Endothelial cell of umbilical vein (primary cell): ENCODE measurements around the gene FMN2. TPM values are rescaled to one million over a fixed set of nuclear protein-coding genes. Genes with fewer than 3 reads are reported as not detected.

Source experiments
- BruUV-seq: library from RNA; stranded (reverse); fragments of 400-500 nt; replicated peaks from 2 replicates; lab custom pipeline; 2021; lab: Mats Ljungman, UMichigan
- CTCF ChIA-PET: fragments of 300-600, 350-600 bp; sonication (Branson Sonifier 250); formaldehyde crosslinking; loops from one replicate; lab custom pipeline; 2021; ENCODE audit warnings: antibody characterized with exemption, inconsistent platforms; lab: Charles Lee
- POLR2A ChIA-PET: fragments of 300-600, 350-600 bp; sonication (Branson Sonifier 250); formaldehyde crosslinking; loops from one replicate; lab custom pipeline; 2021; ENCODE audit warnings: antibody characterized with exemption, inconsistent platforms; lab: Charles Lee
- DNase-seq: peaks from one replicate; pipeline ENCODE4 v3.0.0-alpha.2; 2011; ENCODE audit warnings: low read depth, low spot score
- FAIRE-seq: peaks from 2 replicates; lab custom pipeline; 2011; peaks lifted over from hg19 to GRCh38; lab: Jason Lieb, UNC
- H2AFZ ChIP-seq: 2 replicates; pipeline ENCODE4 v1.6.0; 2012; ENCODE audit warnings: low read depth, low read length, control low read depth, inconsistent platforms
- H3K27ac ChIP-seq: 2 replicates; pipeline ENCODE4 v1.5.1; 2011; ENCODE audit warnings: low read depth, mild to moderate bottlenecking, control low read depth, low read length, moderate library complexity; ENCODE audit not compliant: insufficient read depth
- H3K27me3 ChIP-seq, 2 experiments: 2 replicates each; pipeline versions ENCODE4 v1.6.0 to v1.6.1; 2011; ENCODE audit warnings: low read length in 2 of 2, mixed read lengths in 1 of 2; ENCODE audit not compliant: control insufficient read depth in 2 of 2, insufficient read depth in 2 of 2
- H3K36me3 ChIP-seq, 2 experiments: 2 replicates in 1 of 2; 3 replicates in 1 of 2; pipeline ENCODE4 v1.5.1; 2011; ENCODE audit warnings: low read length in 2 of 2, mild to moderate bottlenecking in 1 of 2, moderate library complexity in 1 of 2; ENCODE audit not compliant: control insufficient read depth in 2 of 2, insufficient read depth in 2 of 2; ENCODE audit errors: extremely low read depth in 1 of 2
- H3K4me1 ChIP-seq: 3 replicates; pipeline ENCODE4 v1.5.1; 2011; ENCODE audit warnings: mild to moderate bottlenecking, low read length; ENCODE audit not compliant: control insufficient read depth, insufficient read depth; ENCODE audit errors: extremely low read depth
- H3K4me2 ChIP-seq: 2 replicates; pipeline ENCODE4 v1.6.1; 2011; ENCODE audit warnings: low read length, control low read depth, mixed read lengths; ENCODE audit not compliant: insufficient read depth
- H3K4me3 ChIP-seq, 3 experiments: fragments of 200-600 bp in 1 of 3; sonication (generic), shearing (Covaris generic) in 1 of 3; replicated peaks in 1 of 3; 2 replicates each; pipeline ENCODE4 v1.5.1; 2011 to 2016; ENCODE audit warnings: control low read depth in 3 of 3, low read length in 3 of 3, mild to moderate bottlenecking in 2 of 3, inconsistent platforms in 1 of 3, low read depth in 1 of 3, moderate library complexity in 1 of 3; ENCODE audit not compliant: insufficient read depth in 1 of 3
- H3K79me2 ChIP-seq: 2 replicates; pipeline ENCODE4 v1.6.0; 2012; ENCODE audit warnings: low read length, inconsistent platforms; ENCODE audit not compliant: control insufficient read depth, insufficient read depth
- H3K9ac ChIP-seq: replicated peaks from 2 replicates; pipeline ENCODE3; 2011; ENCODE audit warnings: low read length, control low read depth; ENCODE audit not compliant: insufficient read depth; ENCODE audit errors: extremely low read depth
- H3K9me1 ChIP-seq: replicated peaks from 3 replicates; pipeline ENCODE4 v1.6.0; 2011; ENCODE audit warnings: mild to moderate bottlenecking, low read length; ENCODE audit not compliant: control insufficient read depth, insufficient read depth; ENCODE audit errors: extremely low read depth
- H3K9me3 ChIP-seq: replicated peaks from 2 replicates; pipeline ENCODE4 v1.5.1; 2012; ENCODE audit warnings: low read length, inconsistent platforms; ENCODE audit not compliant: control insufficient read depth, insufficient read depth
- H4K20me1 ChIP-seq: replicated peaks from 2 replicates; pipeline ENCODE3; 2011; ENCODE audit warnings: mild to moderate bottlenecking, low read length; ENCODE audit not compliant: control insufficient read depth, insufficient read depth; ENCODE audit errors: extremely low read depth
- EZH2 ChIP-seq: IDR thresholded peaks from 2 replicates; pipeline ENCODE4 v1.6.1; 2012; ENCODE audit warnings: borderline replicate concordance, low read depth, mild to moderate bottlenecking, moderate library complexity, low read length, inconsistent platforms; ENCODE audit not compliant: severe bottlenecking
- FOS ChIP-seq: IDR thresholded peaks from 2 replicates; pipeline ENCODE4 v1.6.1; 2011; ENCODE audit warnings: mild to moderate bottlenecking, low read length, moderate library complexity, borderline replicate concordance; ENCODE audit not compliant: insufficient read depth
- GATA2 ChIP-seq: IDR thresholded peaks from 2 replicates; pipeline ENCODE4 v1.7.0; 2011; ENCODE audit warnings: low read depth, mild to moderate bottlenecking, moderate library complexity, mixed read lengths, low read length; ENCODE audit not compliant: insufficient read length, insufficient read depth
- JUN ChIP-seq: IDR thresholded peaks from 2 replicates; pipeline ENCODE4 v1.6.1; 2011; ENCODE audit warnings: borderline replicate concordance, low read depth; ENCODE audit not compliant: insufficient read length, insufficient read depth
- MAX ChIP-seq: IDR thresholded peaks from 2 replicates; pipeline ENCODE4 v1.6.1; 2011; ENCODE audit not compliant: insufficient read depth, insufficient read length
- MYC ChIP-seq: IDR thresholded peaks from one replicate; pipeline ENCODE4 v1.6.1; 2011; ENCODE audit warnings: mild to moderate bottlenecking, low read depth, low read length
- POLR2A ChIP-seq: IDR thresholded peaks from 2 replicates; pipeline ENCODE4 v1.6.1; 2012; ENCODE audit warnings: low read depth, mild to moderate bottlenecking, control low read depth, low read length
- POLR2AphosphoS5 ChIP-seq: IDR thresholded peaks from 2 replicates; pipeline ENCODE4 v1.6.1; 2012; ENCODE audit warnings: low read depth, mild to moderate bottlenecking, control low read depth, low read length, moderate library complexity; ENCODE audit not compliant: insufficient read depth
- dilution Hi-C: fragments of 300-500 bp; cut with MboI; formaldehyde crosslinking; loops from one replicate; pipeline ENCODE4 v1.15.0; 2019; ENCODE audit warnings: low sequenced_read_pairs; ENCODE audit not compliant: extremely low pct_ligation_motif_present
- intact Hi-C: fragments of 100-400 bp; cut with micrococcal nuclease; formaldehyde crosslinking; loops from one replicate; pipeline ENCODE4 v1.10.0; 2022
- polyA plus RNA-seq, 4 experiments: library from polyadenylated mRNA; depleted of rRNA in 3 of 4; stranded (reverse) in 3 of 4; unstranded in 1 of 4; fragments of >200 nt; gene quantifications; 2 replicates each; pipeline versions ENCODE4 v1.2.1 to v1.2.3, GENCODE V29; 2011 to 2012; ENCODE audit warnings: missing spikeins in 1 of 4
- total RNA-seq: library from RNA; stranded (reverse); gene quantifications from 2 replicates; pipeline ENCODE4 v1.2.3, GENCODE V29; 2021
- TF ChIP-seq, protein P1 (sequence below), 2 donors: IDR thresholded peaks; 1 replicate in 1 of 2; 2 replicates in 1 of 2; pipeline ENCODE4 v1.5.1; 2011; ENCODE audit warnings: low read length in 2 of 2, mild to moderate bottlenecking in 2 of 2, moderate library complexity in 2 of 2, control low read depth in 1 of 2, inconsistent platforms in 1 of 2, low read depth in 1 of 2; ENCODE audit not compliant: insufficient read depth in 1 of 2; ENCODE audit errors: extremely low read depth in 1 of 2

FMN2 gene
- total and polyA plus RNA-seq, 2 donors (not counting 3 experiments of a cell fraction or from before 2014, with no cell fraction given), result not detected

- TF ChIP-seq MYC (no peak), GATA2 (no peak), FOS (no peak), EZH2 (no peak), POLR2AphosphoS5 (no peak), JUN (no peak), MAX (no peak), POLR2A (no peak)
- TF ChIP-seq, protein P1, sequence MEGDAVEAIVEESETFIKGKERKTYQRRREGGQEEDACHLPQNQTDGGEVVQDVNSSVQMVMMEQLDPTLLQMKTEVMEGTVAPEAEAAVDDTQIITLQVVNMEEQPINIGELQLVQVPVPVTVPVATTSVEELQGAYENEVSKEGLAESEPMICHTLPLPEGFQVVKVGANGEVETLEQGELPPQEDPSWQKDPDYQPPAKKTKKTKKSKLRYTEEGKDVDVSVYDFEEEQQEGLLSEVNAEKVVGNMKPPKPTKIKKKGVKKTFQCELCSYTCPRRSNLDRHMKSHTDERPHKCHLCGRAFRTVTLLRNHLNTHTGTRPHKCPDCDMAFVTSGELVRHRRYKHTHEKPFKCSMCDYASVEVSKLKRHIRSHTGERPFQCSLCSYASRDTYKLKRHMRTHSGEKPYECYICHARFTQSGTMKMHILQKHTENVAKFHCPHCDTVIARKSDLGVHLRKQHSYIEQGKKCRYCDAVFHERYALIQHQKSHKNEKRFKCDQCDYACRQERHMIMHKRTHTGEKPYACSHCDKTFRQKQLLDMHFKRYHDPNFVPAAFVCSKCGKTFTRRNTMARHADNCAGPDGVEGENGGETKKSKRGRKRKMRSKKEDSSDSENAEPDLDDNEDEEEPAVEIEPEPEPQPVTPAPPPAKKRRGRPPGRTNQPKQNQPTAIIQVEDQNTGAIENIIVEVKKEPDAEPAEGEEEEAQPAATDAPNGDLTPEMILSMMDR (IDR thresholded peaks at IDR 0.05; ENCODE audit: extremely low read depth in 1 of 2, insufficient read depth in 1 of 2, low read depth in 1 of 2, low read length in 2 of 2), result no peak
- Histone ChIP-seq H3K4me3 (no peak overlapping the region), H3K9me3 (no peaks in the 10 kb centered on the region), H4K20me1 (no peaks in the 10 kb centered on the region), H3K36me3 (no peaks in the 10 kb centered on the region), H3K79me2 (no peaks in the 10 kb centered on the region), H3K9ac (no peak overlapping the region), H3K9me1 (no peaks in the 10 kb centered on the region), H3K27me3 (no peaks in the 10 kb centered on the region), H3K4me2 (no peak overlapping the region), H3K27ac (no peak overlapping the region), H2AFZ (no peak overlapping the region), H3K4me1 (no peaks in the 10 kb centered on the region)
- FAIRE-seq (no peak), DNase-seq (no peak)
- dilution Hi-C loops, result no loop called here
- intact Hi-C loops, result no loop called here
- no TSS peak for BruUV-seq
- POLR2A ChIA-PET, result no interaction called here
- CTCF ChIA-PET, result no interaction called here
Measured at GRCh38 chr1:240138867-240139266, 47.2 kb downstream of the FMN2 start.
